Subcutaneous adipose tissue (tissue), 4 donors: ENCODE results near the gene WDR45B. TPM values are rescaled to one million over a fixed set of nuclear protein-coding genes. Genes with fewer than 3 reads are reported as not detected.

ENCODE experiments used
- CTCF ChIP-seq: fragments of 450-650 bp; IDR thresholded peaks from one replicate; pipeline ENCODE4 v1.5.1; 2016; ENCODE audit warnings: low read depth, mild to moderate bottlenecking, control low read depth, antibody characterized with exemption, moderate library complexity
- total RNA-seq, 4 donors: library from RNA; depleted of rRNA; stranded (reverse); fragments of >200 nt; gene quantifications; one replicate each; pipeline ENCODE4 v1.1.0, GENCODE V29; 2016

WDR45B gene
- total RNA-seq, 4 donors from 2014 or later: 60.6 to 74.8 (median 63.1) TPM

- no peak for TF ChIP-seq CTCF
Measured at GRCh38 chr17:82661717-82662683, 13.8 kb upstream of the WDR45B start.

DNA sequence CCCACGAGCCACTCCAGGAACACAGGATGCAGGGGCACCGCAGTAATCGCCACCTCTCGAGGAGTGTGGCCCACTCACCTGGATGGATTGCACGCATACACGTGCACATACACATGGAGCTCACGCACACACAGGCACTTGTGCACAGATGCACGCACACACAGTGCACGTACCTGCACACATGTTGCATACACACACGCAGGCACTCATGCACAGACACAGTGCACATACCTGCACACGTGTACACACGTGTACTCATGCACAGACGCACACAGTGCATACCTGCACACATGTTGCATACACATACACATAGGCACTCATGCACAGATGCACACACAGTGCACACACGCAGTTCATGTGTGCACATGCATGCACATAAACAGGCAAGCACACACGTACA is 11.6 kb upstream of the WDR45B start:
- TF ChIP-seq CTCF: no peak

- TF ChIP-seq CTCF: no peak
Measured at GRCh38 chr17:82658796-82659452, 10.7 kb upstream of the WDR45B start.

- TF ChIP-seq CTCF: no peak
Measured at GRCh38 chr17:82658331-82658730, 10.1 kb upstream of the WDR45B start.

GRCh38 chr17:82657926-82658325 is 9.7 kb upstream of the WDR45B start:
- no peak for TF ChIP-seq CTCF

DNA sequence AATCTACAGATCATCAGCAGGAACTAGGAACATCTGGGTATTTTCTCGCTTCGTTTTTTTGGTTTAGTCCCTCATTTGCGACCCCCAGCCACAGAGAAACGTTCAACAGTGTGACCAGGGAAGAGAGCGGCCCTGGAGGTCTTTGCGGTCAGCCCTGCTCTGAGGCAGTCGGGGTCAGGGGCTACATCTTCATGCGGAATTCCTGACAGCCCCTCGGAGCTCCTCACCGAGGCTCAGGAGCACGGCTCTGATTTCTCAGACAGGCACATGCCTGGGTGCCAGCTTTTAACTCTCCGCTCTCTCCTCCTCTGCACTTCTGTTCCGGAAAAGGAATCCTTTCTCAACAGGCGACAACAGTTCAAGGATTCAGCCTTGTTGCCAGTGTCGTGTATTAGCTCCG is 8.0 kb upstream of the WDR45B start:
- TF ChIP-seq CTCF: no peak

- no peak for TF ChIP-seq CTCF
Measured at GRCh38 chr17:82655523-82655922, 7.3 kb upstream of the WDR45B start.
